HG03175 (cell line): Measurements from ENCODE around the gene TNFSF13.
A peak's percentile ranks its signal among the peaks of the same experiment; 100 is the strongest.

Experiments
- ATAC-seq: cut with Tn5 transposase; IDR thresholded peaks from one replicate; pipeline ENCODE4 v1.9.1; 2021; ENCODE audit warnings: mild to moderate bottlenecking, moderate library complexity; ENCODE audit not compliant: unreplicated experiment

Gene TNFSF13

DNA sequence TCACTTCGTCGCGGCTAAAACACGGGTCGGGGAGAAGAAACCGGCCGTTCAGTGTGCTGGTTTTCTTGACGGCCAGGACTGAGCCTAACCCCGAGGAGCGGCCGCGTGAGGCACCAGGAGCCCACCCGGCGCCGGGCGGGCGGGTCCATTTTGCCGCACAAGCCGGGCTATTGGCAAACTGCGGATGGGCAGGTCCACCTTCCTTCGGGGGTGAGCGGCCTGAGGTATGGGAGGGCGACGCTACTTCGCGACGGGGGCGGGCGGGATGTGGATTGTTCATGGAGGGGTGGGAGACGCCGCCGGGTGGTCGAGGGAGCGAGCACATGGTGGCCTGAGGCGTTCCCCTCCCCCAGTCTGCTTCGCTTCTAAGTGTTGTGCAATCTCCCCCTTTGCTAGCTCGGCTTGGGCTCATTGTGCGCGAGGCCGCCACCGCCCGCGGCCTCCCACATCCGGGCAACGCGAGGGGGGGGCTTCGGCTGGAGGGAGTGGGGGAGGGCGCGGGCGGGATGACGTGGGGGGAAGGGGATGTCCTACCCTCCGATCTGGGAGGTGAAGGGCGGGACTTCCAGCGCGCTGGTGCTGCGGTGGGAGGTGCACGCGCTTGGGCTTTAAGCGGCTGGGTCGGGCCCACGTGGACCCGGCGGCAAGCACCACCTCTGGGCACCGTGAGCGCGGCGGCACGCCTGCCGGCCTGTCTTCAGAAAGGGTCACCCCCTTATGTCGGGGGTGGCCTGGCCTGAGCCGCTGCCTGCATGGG is 15.0 kb downstream of the TNFSF13 start:
- ATAC-seq: peak; percentile 24

GRCh38 chr17:7574176-7574953 is 15.8 kb downstream of the TNFSF13 start:
- no peak for ATAC-seq

DNA sequence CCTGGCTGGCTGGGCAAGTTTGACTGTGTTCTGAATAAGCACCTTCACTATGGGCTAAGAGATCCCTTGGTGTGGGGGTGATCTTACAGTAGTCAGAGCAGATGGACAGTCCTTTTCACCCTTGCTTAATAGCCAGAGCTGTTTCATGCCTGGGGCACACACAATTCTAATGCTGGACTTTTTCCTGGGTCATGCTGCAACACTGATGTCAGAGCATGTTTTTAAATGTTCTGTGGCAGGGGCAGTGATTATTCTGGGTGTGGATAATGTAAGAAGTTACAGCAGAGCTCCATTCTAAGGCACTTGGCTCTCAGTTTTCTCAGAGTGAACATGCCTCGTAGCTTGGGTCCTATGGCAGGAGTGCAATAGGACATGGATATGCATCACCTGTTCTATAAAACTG is 16.9 kb downstream of the TNFSF13 start:
- ATAC-seq: no peak

DNA sequence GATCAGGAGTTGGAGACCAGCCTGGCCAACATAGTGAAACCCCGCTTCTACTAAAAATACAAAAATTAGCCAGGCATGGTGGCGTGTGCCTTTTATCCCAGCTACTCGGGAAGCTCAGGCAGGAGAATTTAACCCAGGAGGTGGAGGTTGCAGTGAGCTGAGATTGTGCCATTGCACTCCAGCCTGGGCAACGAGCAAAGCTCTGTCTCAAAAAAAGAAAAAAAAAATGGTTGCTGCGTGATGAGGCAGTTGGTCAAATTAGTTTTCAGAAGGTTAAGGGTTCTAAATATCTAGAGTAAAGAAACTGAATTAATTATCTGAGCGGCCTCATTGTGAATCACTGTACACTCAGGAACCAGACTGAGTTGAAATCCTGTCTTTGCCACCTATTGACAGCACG is 17.4 kb downstream of the TNFSF13 start:
- ATAC-seq: no peak

GRCh38 chr17:7576432-7576937 is 17.9 kb downstream of the TNFSF13 start:
- ATAC-seq: no peak

DNA sequence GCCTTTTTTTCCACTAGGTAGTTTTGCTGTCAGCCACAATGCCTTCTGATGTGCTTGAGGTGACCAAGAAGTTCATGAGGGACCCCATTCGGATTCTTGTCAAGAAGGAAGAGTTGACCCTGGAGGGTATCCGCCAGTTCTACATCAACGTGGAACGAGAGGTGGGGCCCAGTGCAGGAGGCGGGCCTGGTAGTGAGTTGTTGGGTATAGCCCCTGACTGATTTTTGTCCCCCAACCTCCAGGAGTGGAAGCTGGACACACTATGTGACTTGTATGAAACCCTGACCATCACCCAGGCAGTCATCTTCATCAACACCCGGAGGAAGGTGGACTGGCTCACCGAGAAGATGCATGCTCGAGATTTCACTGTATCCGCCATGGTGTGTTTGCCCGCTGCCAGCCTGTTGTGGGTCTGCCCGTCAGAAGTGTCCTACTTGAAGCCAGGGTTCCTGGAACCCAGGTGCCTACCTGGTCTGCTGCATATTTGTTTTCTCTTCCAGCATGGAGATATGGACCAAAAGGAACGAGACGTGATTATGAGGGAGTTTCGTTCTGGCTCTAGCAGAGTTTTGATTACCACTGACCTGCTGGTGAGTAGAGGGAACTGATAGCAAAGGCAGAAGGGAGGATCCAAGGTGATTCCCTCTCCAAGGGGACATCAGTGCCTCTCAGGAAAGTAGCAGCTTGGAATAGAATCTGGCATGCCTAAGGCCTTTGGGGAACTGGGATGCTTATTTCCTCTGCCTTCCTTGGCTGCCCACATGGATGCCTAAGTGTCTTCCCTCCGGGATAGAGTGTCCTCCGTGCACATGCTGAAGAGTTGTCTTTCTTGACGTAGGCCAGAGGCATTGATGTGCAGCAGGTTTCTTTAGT is 19.0 kb downstream of the TNFSF13 start:
- no peak for ATAC-seq

DNA sequence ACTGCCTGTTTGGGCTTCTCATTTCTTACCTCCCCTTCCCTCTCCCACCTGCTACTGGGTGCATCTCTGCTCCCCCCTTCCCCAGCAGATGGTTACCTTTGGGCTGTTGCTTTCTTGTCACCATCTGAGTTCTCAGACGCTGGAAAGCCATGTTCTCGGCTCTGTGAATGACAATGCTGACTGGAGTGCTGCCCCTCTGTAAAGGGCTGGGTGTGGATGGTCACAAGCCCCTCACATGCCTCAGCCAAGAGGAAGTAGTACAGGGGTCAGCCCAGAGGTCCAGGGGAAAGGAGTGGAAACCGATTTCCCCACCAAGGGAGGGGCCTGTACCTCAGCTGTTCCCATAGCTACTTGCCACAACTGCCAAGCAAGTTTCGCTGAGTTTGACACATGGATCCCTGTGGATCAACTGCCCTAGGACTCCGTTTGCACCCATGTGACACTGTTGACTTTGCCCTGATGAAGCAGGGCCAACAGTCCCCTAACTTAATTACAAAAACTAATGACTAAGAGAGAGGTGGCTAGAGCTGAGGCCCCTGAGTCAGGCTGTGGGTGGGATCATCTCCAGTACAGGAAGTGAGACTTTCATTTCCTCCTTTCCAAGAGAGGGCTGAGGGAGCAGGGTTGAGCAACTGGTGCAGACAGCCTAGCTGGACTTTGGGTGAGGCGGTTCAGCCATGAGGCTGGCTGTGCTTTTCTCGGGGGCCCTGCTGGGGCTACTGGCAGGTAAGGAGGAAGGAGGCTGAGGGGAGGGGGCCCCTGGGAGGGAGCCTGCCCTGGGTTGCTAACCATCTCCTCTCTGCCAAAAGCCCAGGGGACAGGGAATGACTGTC is 20.7 kb downstream of the TNFSF13 start, which contains the start of gene CD68:
TSS of gene CD68 (plus strand) at position 638 of the 833 bp plus-strand sequence. CDS start at position 678, 40 bp downstream.
- peak; percentile 39 for ATAC-seq

DNA sequence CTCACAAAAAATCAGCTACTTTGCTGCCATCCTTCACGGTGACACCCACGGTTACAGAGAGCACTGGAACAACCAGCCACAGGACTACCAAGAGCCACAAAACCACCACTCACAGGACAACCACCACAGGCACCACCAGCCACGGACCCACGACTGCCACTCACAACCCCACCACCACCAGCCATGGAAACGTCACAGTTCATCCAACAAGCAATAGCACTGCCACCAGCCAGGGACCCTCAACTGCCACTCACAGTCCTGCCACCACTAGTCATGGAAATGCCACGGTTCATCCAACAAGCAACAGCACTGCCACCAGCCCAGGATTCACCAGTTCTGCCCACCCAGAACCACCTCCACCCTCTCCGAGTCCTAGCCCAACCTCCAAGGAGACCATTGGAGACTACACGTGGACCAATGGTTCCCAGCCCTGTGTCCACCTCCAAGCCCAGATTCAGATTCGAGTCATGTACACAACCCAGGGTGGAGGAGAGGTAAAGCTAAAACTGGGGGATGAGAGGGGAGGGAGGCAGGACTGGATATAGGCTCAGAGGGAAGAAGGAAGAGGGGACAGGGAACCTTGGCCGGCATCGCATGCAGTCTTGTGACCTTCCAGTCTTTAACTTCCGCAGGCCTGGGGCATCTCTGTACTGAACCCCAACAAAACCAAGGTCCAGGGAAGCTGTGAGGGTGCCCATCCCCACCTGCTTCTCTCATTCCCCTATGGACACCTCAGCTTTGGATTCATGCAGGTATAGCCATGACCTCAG is 21.5 kb downstream of the TNFSF13 start:
- no peak for ATAC-seq

DNA sequence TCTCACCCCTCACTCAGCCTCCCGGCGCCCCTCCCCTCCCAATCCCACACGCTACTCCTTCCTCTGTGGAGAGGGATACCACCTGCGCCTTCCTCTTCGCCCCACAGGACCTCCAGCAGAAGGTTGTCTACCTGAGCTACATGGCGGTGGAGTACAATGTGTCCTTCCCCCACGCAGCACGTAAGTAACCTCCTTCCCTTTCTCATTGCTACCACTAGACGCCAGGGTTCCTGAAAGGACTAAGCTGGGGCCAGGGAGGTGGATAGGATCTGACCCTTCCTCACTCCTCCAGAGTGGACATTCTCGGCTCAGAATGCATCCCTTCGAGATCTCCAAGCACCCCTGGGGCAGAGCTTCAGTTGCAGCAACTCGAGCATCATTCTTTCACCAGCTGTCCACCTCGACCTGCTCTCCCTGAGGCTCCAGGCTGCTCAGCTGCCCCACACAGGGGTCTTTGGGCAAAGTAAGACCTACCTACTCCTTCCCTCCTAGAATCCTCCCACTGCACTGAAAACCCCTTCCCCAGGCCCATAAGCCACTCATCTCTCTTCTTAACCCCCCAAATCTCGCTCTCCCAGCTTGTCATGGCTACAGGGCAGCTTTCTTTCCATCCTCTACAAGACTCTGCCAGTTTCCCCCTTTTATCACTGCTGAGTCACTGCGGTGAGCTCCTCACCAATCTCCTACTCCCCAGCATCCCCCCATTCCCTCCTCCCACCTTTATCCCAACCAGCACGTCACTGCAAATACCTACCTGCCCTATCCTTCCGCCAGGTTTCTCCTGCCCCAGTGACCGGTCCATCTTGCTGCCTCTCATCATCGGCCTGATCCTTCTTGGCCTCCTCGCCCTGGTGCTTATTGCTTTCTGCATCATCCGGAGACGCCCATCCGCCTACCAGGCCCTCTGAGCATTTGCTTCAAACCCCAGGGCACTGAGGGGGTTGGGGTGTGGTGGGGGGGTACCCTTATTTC is 22.3 kb downstream of the TNFSF13 start:
- ATAC-seq: no peak

DNA sequence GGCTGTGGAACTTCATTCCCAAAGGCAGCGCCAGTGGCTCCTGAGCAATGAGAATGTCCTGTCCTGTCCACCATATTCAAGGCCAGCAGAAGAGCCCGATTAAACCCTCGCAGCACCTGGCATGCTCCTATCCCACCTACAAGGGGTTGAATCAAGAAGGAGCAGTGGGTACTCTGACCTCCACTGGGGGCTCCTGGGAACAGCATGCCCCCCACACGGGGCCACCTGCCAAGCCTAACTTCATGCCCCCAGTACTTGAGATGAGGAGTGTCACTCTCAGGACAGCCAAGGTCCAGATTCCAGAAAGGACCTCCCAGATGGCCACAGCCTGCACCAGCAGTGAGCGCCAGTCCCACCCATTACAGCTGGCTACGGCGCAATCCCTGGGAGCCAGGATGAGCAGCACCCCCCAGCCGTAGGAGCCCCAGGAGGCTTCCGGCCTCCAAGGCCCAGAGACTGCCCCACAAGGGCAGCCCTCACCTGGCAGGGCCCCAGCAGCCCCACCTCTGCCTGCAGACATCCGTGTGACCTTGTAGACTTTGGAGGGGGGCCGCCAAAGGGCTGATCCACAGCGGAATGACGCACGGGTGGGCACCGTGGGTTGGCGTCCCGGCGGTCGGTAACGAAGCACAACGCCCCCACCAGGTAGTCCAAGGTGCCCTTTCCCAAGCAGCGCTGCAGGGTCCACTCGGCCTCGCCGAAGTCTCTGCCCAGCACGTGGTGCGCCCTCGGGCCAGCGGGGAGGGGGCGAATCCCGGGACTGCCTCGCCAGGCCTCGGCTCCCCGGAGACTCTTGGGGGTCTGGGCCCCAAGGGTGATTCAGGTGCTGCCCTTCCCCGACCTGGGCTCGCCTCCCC is 24.1 kb downstream of the TNFSF13 start:
- ATAC-seq: no peak

DNA sequence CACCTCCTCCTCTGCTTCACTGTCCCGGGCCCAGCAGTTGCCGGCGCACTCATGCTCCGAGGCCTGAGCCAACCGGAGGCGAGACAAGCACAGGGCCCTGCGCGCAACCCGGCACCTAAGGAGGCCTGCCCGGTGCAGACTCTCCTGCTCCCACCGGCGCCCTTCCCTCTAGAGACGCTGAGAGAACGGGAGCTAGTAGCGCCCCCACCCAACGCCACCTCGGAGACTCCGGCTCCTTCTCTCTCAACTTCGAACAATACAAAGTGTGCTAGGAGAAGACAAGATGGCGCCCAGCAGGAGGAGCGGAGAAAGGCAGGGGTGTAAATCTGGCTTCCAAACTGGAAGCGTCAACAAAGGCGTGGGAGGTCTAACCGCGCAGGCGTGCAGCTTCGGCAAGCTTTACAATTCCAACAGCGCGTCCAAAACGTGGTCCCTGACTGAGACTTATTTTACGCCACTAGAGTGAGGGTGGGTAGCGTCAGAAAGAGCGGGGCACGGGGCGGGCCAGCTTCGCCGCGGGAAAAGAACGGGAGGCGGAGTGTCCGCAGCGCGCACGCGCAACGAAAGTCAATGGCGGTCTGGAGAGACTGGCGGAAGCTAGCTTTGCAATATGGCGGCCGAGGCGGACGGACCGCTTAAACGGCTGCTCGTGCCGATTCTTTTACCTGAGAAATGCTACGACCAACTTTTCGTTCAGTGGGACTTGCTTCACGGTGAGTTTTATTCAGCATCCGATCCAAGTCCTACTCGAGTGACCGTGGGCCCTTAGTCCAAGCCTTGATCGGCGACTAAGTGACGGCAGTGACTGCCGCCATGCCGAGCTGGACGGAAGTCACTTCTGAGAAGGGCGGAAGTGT is 24.9 kb downstream of the TNFSF13 start, which contains the start of gene MPDU1:
TSS of gene MPDU1 (plus strand) at position 600 of the 857 bp plus-strand sequence. CDS start at position 611, 11 bp downstream.
- peak; percentile 67 for ATAC-seq

DNA sequence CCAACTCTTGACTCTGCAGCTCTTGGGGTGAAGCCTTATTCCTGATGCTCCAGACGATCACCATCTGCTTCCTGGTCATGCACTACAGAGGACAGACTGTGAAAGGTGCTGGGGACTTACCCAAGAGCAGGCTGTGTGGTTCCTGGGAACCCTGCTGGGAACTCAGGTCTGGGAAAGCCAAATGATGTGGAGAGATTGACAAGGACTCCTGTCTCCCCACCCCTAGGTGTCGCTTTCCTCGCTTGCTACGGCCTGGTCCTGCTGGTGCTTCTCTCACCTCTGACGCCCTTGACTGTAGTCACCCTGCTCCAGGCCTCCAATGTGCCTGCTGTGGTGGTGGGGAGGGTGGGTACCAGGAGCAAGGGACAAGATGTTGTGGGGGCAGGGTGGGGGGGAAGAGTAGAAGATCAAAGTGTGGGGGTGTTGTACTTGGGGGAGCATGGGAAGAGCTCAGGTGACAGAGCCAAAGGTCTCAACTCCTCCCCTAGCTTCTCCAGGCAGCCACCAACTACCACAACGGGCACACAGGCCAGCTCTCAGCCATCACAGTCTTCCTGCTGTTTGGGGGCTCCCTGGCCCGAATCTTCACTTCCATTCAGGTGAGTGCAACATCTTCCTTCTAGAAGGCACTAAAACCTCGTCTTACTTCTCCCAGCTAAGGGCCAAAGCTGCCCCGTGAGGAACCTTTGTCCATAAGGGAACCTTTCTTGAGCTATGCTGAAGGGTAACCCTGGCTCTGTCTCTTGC is 28.3 kb downstream of the TNFSF13 start:
- no peak for ATAC-seq

DNA sequence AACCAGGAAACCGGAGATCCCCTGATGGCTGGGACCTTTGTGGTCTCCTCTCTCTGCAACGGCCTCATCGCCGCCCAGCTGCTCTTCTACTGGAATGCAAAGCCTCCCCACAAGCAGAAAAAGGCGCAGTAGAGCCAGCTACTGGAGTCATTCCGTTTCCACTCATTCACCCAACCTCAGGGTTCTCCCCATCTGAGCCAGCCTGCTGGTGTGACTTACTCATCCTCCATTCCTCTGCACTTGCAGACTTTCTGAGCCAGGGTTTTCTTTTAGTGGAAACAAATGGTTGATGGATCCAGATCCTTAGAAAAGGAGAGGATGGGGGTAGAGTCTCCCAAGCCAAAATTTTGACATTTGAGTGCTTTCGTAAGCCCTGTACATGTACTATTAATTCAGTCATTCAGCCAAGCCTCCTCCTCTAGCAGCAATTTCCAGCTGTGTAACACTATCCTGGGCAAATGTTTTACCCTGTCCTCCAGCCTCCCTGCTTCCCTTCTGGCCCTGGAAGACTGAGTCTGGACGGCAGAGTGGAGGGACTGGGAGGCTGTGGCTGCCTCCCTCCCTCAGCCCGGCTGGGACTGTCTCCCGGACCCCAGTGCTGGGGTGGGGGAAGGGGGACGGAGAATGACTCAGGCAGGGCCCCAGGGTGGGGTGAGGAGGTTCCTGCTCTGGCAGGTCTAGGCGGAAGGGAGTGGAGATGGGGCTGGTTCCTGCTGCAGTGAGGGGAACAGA is 29.0 kb downstream of the TNFSF13 start:
- ATAC-seq: no peak

GRCh38 chr17:7588553-7589203 is 30.1 kb downstream of the TNFSF13 start:
- ATAC-seq: no peak
